CD14-positive monocyte (primary cell): Measurements from ENCODE around the gene VWA7. TPM values are rescaled to one million over a fixed set of nuclear protein-coding genes. Genes with fewer than 3 reads are reported as not detected.

ENCODE experiments used
- DNase-seq, 3 donors: peaks; one replicate each; pipeline ENCODE4 v3.0.0-alpha.2; 2011 to 2022
- H2AFZ ChIP-seq: 2 replicates; pipeline ENCODE4 v1.6.0; 2012; ENCODE audit warnings: mild to moderate bottlenecking, low read depth, low read length, inconsistent platforms; ENCODE audit not compliant: insufficient read depth, poor library complexity, severe bottlenecking
- H3K27ac ChIP-seq, 2 donors: 1 replicate in 1 of 2; 2 replicates in 1 of 2; pipeline ENCODE4 v1.5.1; 2012 to 2013; ENCODE audit warnings: low read length in 2 of 2, control low read depth in 1 of 2, inconsistent platforms in 1 of 2, low read depth in 1 of 2, mild to moderate bottlenecking in 1 of 2
- H3K27me3 ChIP-seq, 2 donors: one replicate each; pipeline versions ENCODE4 v1.6.0 to v1.6.1; 2011 to 2013; ENCODE audit warnings: low read length in 2 of 2; ENCODE audit not compliant: control insufficient read depth in 2 of 2, insufficient read depth in 2 of 2
- H3K36me3 ChIP-seq, 2 donors: replicated peaks in 1 of 2; 1 replicate in 1 of 2; 2 replicates in 1 of 2; pipeline versions ENCODE4 v1.5.1 to v1.6.1; 2012 to 2013; ENCODE audit warnings: low read length in 2 of 2, control low read depth in 1 of 2, inconsistent platforms in 1 of 2, mild to moderate bottlenecking in 1 of 2; ENCODE audit not compliant: insufficient read depth in 2 of 2, control insufficient read depth in 1 of 2
- H3K4me1 ChIP-seq, 2 donors: 1 replicate in 1 of 2; 2 replicates in 1 of 2; pipeline versions ENCODE4 v1.5.1 to v1.6.1; 2012 to 2013; ENCODE audit warnings: low read length in 2 of 2, control low read depth in 1 of 2, inconsistent platforms in 1 of 2, mild to moderate bottlenecking in 1 of 2, moderate library complexity in 1 of 2; ENCODE audit not compliant: insufficient read depth in 2 of 2, control insufficient read depth in 1 of 2
- H3K4me2 ChIP-seq: replicated peaks from 2 replicates; pipeline ENCODE3; 2012; ENCODE audit warnings: low read length, moderate library complexity, mild to moderate bottlenecking; ENCODE audit not compliant: poor library complexity, severe bottlenecking; ENCODE audit errors: extremely low read depth
- H3K4me3 ChIP-seq, 3 experiments: fragments of 200-600 bp in 1 of 3; sonication (generic) in 1 of 3; replicated peaks in 1 of 3; 1 replicate in 2 of 3; 2 replicates in 1 of 3; pipeline ENCODE4 v1.5.1; 2011 to 2013; ENCODE audit warnings: low read length in 3 of 3, mild to moderate bottlenecking in 3 of 3, control low read depth in 2 of 3, low read depth in 2 of 3, inconsistent platforms in 1 of 3, moderate library complexity in 1 of 3
- H3K79me2 ChIP-seq: 2 replicates; pipeline ENCODE4 v1.6.0; 2012; ENCODE audit warnings: mild to moderate bottlenecking, control low read depth, inconsistent platforms, low read length, moderate library complexity; ENCODE audit not compliant: insufficient read depth
- H3K9ac ChIP-seq: 2 replicates; pipeline ENCODE4 v1.6.0; 2017; ENCODE audit warnings: low read length, mild to moderate bottlenecking; ENCODE audit not compliant: insufficient read depth, poor library complexity, severe bottlenecking
- H3K9me3 ChIP-seq, 2 donors: replicated peaks in 1 of 2; 1 replicate in 1 of 2; 2 replicates in 1 of 2; pipeline versions ENCODE4 v1.5.1 to v1.6.1; 2012 to 2013; ENCODE audit warnings: low read length in 2 of 2, control low read depth in 1 of 2; ENCODE audit not compliant: control insufficient read depth in 1 of 2, insufficient read depth in 1 of 2
- H4K20me1 ChIP-seq: 2 replicates; pipeline ENCODE4 v1.6.0; 2012; ENCODE audit warnings: mild to moderate bottlenecking, low read length, control low read depth, moderate library complexity; ENCODE audit not compliant: insufficient read depth
- H3K27ac Mint-ChIP-seq, 7 donors: one replicate each; pipeline ENCODE4 v1.8.0; 2020; ENCODE audit warnings: mild to moderate bottlenecking in 7 of 7, mixed read lengths in 7 of 7, moderate library complexity in 6 of 7, inconsistent platforms in 2 of 7
- H3K27me3 Mint-ChIP-seq, 3 donors: one replicate each; pipeline ENCODE4 v1.8.0; 2021 to 2022; ENCODE audit warnings: low read depth in 3 of 3, mild to moderate bottlenecking in 3 of 3, mixed read lengths in 3 of 3, moderate library complexity in 3 of 3, inconsistent platforms in 1 of 3
- H3K36me3 Mint-ChIP-seq, 2 donors: one replicate each; pipeline ENCODE4 v1.8.0; 2020; ENCODE audit warnings: mixed read lengths in 2 of 2, inconsistent platforms in 1 of 2, mild to moderate bottlenecking in 1 of 2
- H3K4me1 Mint-ChIP-seq: one replicate; pipeline ENCODE4 v1.8.0; 2020; ENCODE audit warnings: mild to moderate bottlenecking, mixed read lengths
- H3K4me3 Mint-ChIP-seq, 2 donors: one replicate each; pipeline ENCODE4 v1.8.0; 2020; ENCODE audit warnings: mild to moderate bottlenecking in 2 of 2, mixed read lengths in 2 of 2, moderate library complexity in 1 of 2
- H3K9me3 Mint-ChIP-seq, 7 donors: one replicate each; pipeline ENCODE4 v1.8.0; 2020 to 2022; ENCODE audit warnings: mixed read lengths in 7 of 7, mild to moderate bottlenecking in 6 of 7, moderate library complexity in 6 of 7, inconsistent platforms in 2 of 7
- CTCF ChIP-seq: fragments of 200-600 bp; IDR thresholded peaks from one replicate; pipeline ENCODE4 v1.8.0; 2022; ENCODE audit warnings: antibody characterized with exemption, mild to moderate bottlenecking
- WGBS: methylation state at CpG from one replicate; pipeline ENCODE4 v1.1.5; 2013; ENCODE audit warnings: missing lambda C conversion rate; ENCODE audit not compliant: insufficient coverage; 5-methylcytosine and 5-hydroxymethylcytosine counted together
- intact Hi-C, 2 donors: fragments of 100-400 bp; cut with micrococcal nuclease; formaldehyde crosslinking; loops; one replicate each; pipeline versions ENCODE4 v1.15.0 to v1.15.1; 2023
- polyA plus RNA-seq, 3 donors: library from polyadenylated mRNA; depleted of rRNA in 1 of 3; unstranded in 2 of 3; stranded (reverse) in 1 of 3; fragments of 300-500 nt in 2 of 3; fragments of >200 nt in 1 of 3; fragmentation: Illumina TruSeq in 2 of 3; gene quantifications; 1 replicate in 2 of 3; 2 replicates in 1 of 3; pipeline ENCODE4 v1.2.3, GENCODE V29; 2012 to 2021

VWA7 gene
- polyA plus RNA-seq, 3 donors = 0.57 TPM; not detected in 2

- H3K27me3 ChIP-seq = no peaks in the 10 kb centered on the region
- Mint-ChIP-seq H3K27me3 (peaks cover 0 to 4% (median 0%) of the 10 kb centered on the region in 3 donors), H3K4me3 (no peak overlapping the region), H3K27ac (no peak overlapping the region), H3K9me3 (no peaks in the 10 kb centered on the region), H3K36me3 (peaks cover 10 to 28% of the 10 kb centered on the region in 2 donors), H3K4me1 (peaks cover 8% of the 10 kb centered on the region)
- H3K9me3 ChIP-seq = no peaks in the 10 kb centered on the region
- intact Hi-C loops = loop anchor here in 1 of 2 donors (10.0 kb wide), 1 partner anchor 65 kb away; the partner anchor contains the start of gene CLIC1
- H3K27ac ChIP-seq = no peak overlapping the region
- 93% methylated on average over 3 of the region's 12 CpGs for WGBS
- H3K4me2 ChIP-seq = no peak overlapping the region
- peaks cover 21% of the 10 kb centered on the region for H3K79me2 ChIP-seq
- H3K4me1 ChIP-seq = peaks cover 9 to 12% of the 10 kb centered on the region in 2 donors
- H2AFZ ChIP-seq = no peak overlapping the region
- TF ChIP-seq CTCF = no peak
- H3K9ac ChIP-seq = no peak overlapping the region
- H4K20me1 ChIP-seq = no peaks in the 10 kb centered on the region
- no peak for DNase-seq
- H3K36me3 ChIP-seq = peaks cover 0 to 13% of the 10 kb centered on the region in 2 donors
- no peak overlapping the region for H3K4me3 ChIP-seq
Observed at GRCh38 chr6:31799781-31800180, 22.7 kb upstream of the VWA7 start.

- TF ChIP-seq CTCF = no peak
- Histone ChIP-seq H3K27me3 (no peaks in the 10 kb centered on the region), H2AFZ (no peak overlapping the region), H3K4me1 (peaks cover 19 to 27% of the 10 kb centered on the region in 2 donors), H3K9ac (no peak overlapping the region), H3K4me3 (no peak overlapping the region), H3K27ac (peak overlapping the region in 1 of 2 donors; percentile 31), H3K36me3 (peaks cover 0 to 16% of the 10 kb centered on the region in 2 donors), H3K79me2 (peaks cover 31% of the 10 kb centered on the region), H3K4me2 (no peak overlapping the region), H3K9me3 (no peaks in the 10 kb centered on the region), H4K20me1 (no peaks in the 10 kb centered on the region)
- peaks cover 0 to 2% (median 0%) of the 10 kb centered on the region in 3 donors for H3K27me3 Mint-ChIP-seq
- H3K36me3 Mint-ChIP-seq = peaks cover 9 to 24% of the 10 kb centered on the region in 2 donors
- no peaks in the 10 kb centered on the region for H3K9me3 Mint-ChIP-seq
- 7% methylated on average over 5 of the region's 5 CpGs for WGBS
- intact Hi-C loops = loop anchor here in 1 of 2 donors (10.0 kb wide), 1 partner anchor 63 kb away; the partner anchor contains the start of gene CLIC1
- H3K4me1 Mint-ChIP-seq = peaks cover 21% of the 10 kb centered on the region
- peak overlapping the region in 5 of 7 donors; percentile 47 to 67 (median 65) for H3K27ac Mint-ChIP-seq
- DNase-seq = no peak
- no peak overlapping the region for H3K4me3 Mint-ChIP-seq
Observed at GRCh38 chr6:31797588-31797987, 20.5 kb upstream of the VWA7 start.
